IPS-18a (cell line): ENCODE measurements around the gene C4orf54.

ENCODE experiments used
- H3K27ac ChIP-seq: one replicate; pipeline ENCODE4 v1.5.1; 2013; ENCODE audit warnings: low read length
- H3K27me3 ChIP-seq: one replicate; pipeline ENCODE4 v1.6.1; 2013; ENCODE audit warnings: mild to moderate bottlenecking, low read length; ENCODE audit not compliant: control insufficient read depth, insufficient read depth
- H3K36me3 ChIP-seq: one replicate; pipeline ENCODE4 v1.6.1; 2013; ENCODE audit warnings: low read depth, low read length; ENCODE audit not compliant: control insufficient read depth
- H3K4me1 ChIP-seq: one replicate; pipeline ENCODE4 v1.6.1; 2013; ENCODE audit warnings: low read depth, low read length; ENCODE audit not compliant: control insufficient read depth
- H3K4me3 ChIP-seq: one replicate; pipeline ENCODE4 v1.5.1; 2013; ENCODE audit warnings: low read length
- H3K9ac ChIP-seq: one replicate; pipeline ENCODE4 v1.6.1; 2013; ENCODE audit warnings: mild to moderate bottlenecking, low read length, moderate library complexity
- H3K9me3 ChIP-seq: one replicate; pipeline ENCODE4 v1.6.1; 2013; ENCODE audit warnings: low read depth, low read length; ENCODE audit not compliant: control insufficient read depth

Gene C4orf54

DNA sequence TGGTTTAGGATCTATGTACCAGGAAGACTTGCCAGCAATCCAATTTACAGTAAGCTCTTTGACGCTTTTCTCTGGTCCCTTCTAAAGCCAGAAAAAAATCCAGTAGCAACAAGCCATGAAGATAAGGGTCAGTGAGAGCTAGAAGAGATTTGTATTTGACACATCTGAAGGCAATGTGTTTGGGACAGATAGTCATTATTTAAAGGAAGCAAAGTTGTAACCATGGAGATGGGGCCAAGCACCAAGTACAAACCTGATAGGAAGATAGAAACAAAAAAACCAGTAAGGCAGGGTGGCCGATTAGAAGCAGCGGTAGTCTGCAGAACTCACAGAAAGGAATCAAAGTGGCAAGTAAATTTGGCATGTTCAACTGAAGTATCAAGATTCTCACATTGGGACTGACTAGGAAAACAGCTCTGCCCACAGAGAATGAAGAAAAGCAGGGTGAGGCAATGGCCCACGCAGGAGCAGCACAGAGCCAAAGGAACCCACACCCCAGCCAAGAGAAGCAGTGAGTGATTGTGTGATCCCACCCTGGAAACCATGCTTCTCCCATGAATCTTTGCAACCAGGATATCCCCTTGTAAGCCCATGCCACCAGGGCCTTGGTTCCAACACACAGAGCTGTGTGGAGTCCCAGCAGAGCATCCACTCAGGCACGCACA, 12.9 kb upstream of the C4orf54 start:
- H3K4me1 ChIP-seq: no peaks in the 10 kb centered on the region
- no peak overlapping the region for H3K9ac ChIP-seq
- H3K9me3 ChIP-seq: peaks cover 12% of the 10 kb centered on the region
- no peak overlapping the region for H3K27ac ChIP-seq
- H3K27me3 ChIP-seq: no peaks in the 10 kb centered on the region
- no peak overlapping the region for H3K4me3 ChIP-seq
- H3K36me3 ChIP-seq: no peaks in the 10 kb centered on the region

- H3K36me3 ChIP-seq: no peaks in the 10 kb centered on the region
- H3K9me3 ChIP-seq: peaks cover 12% of the 10 kb centered on the region
- no peak overlapping the region for H3K9ac ChIP-seq
- no peak overlapping the region for H3K4me3 ChIP-seq
- no peaks in the 10 kb centered on the region for H3K4me1 ChIP-seq
- H3K27me3 ChIP-seq: no peaks in the 10 kb centered on the region
- no peak overlapping the region for H3K27ac ChIP-seq
These were observed 11.5 kb upstream of the C4orf54 start for GRCh38 chr4:99669084-99669483.

DNA sequence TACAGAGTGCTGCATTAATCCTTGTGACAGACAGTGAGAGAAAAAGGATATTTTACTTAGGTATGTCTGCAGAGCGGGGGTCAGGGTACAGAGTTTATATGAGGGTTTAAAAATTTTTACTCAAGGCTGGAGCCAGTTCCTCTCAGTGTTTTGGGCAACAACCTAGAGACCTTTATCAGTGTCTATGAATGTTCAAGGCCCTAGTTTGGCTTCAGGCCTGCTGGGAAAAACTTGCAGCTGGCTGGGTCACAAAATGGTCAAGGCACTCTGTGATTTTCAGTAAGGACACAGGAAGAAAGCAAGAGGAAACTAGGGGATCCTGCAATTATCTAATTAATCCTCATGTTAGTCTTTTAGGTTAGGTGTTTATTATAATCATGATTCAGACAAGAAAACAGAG, 10.8 kb upstream of the C4orf54 start:
- H3K4me1 ChIP-seq: no peaks in the 10 kb centered on the region
- no peaks in the 10 kb centered on the region for H3K36me3 ChIP-seq
- no peak overlapping the region for H3K27ac ChIP-seq
- H3K9ac ChIP-seq: no peak overlapping the region
- H3K27me3 ChIP-seq: no peaks in the 10 kb centered on the region
- peaks cover 11% of the 10 kb centered on the region for H3K9me3 ChIP-seq
- no peak overlapping the region for H3K4me3 ChIP-seq

DNA sequence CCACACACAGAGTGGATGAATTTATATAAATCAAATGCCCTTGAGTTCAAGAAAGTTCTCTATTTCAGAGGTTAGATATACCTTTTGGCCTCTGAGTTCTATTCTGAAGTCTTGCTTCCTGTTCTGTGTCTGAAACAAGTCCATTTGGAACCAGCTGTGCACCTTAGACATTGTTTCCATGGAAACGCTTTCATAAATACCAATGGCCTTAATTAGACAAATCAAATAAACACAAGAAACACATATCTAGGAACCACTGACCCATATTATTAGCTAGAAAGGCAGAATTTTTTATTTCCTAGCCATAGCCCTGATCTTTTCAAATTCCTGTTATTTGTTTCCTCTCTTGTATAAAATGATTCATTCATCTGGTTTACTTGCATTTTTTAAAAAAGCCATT, 8.4 kb upstream of the C4orf54 start:
- H3K36me3 ChIP-seq: no peaks in the 10 kb centered on the region
- no peak overlapping the region for H3K9ac ChIP-seq
- no peaks in the 10 kb centered on the region for H3K27me3 ChIP-seq
- H3K4me3 ChIP-seq: no peak overlapping the region
- H3K27ac ChIP-seq: no peak overlapping the region
- H3K9me3 ChIP-seq: no peaks in the 10 kb centered on the region
- no peaks in the 10 kb centered on the region for H3K4me1 ChIP-seq

- Histone ChIP-seq H3K4me1 (no peaks in the 10 kb centered on the region), H3K27ac (no peak overlapping the region), H3K27me3 (no peaks in the 10 kb centered on the region), H3K9ac (no peak overlapping the region), H3K4me3 (no peak overlapping the region), H3K9me3 (no peaks in the 10 kb centered on the region), H3K36me3 (no peaks in the 10 kb centered on the region)
These were observed 7.1 kb upstream of the C4orf54 start for GRCh38 chr4:99664716-99665115.

- no peak overlapping the region for H3K9ac ChIP-seq
- no peaks in the 10 kb centered on the region for H3K36me3 ChIP-seq
- no peak overlapping the region for H3K27ac ChIP-seq
- no peaks in the 10 kb centered on the region for H3K27me3 ChIP-seq
- no peaks in the 10 kb centered on the region for H3K9me3 ChIP-seq
- no peaks in the 10 kb centered on the region for H3K4me1 ChIP-seq
- no peak overlapping the region for H3K4me3 ChIP-seq
These were observed 4.3 kb upstream of the C4orf54 start for GRCh38 chr4:99661907-99662306.

GRCh38 chr4:99658666-99659065, 1.0 kb upstream of the C4orf54 start:
- Histone ChIP-seq H3K36me3 (no peaks in the 10 kb centered on the region), H3K9ac (no peak overlapping the region), H3K4me3 (no peak overlapping the region), H3K4me1 (no peaks in the 10 kb centered on the region), H3K9me3 (no peaks in the 10 kb centered on the region), H3K27ac (no peak overlapping the region), H3K27me3 (no peaks in the 10 kb centered on the region)

GRCh38 chr4:99655308-99656081, 2.1 kb downstream of the C4orf54 start:
- Histone ChIP-seq H3K4me1 (no peaks in the 10 kb centered on the region), H3K36me3 (no peaks in the 10 kb centered on the region), H3K27me3 (no peaks in the 10 kb centered on the region), H3K27ac (no peak overlapping the region), H3K9me3 (no peaks in the 10 kb centered on the region), H3K9ac (no peak overlapping the region), H3K4me3 (no peak overlapping the region)

DNA sequence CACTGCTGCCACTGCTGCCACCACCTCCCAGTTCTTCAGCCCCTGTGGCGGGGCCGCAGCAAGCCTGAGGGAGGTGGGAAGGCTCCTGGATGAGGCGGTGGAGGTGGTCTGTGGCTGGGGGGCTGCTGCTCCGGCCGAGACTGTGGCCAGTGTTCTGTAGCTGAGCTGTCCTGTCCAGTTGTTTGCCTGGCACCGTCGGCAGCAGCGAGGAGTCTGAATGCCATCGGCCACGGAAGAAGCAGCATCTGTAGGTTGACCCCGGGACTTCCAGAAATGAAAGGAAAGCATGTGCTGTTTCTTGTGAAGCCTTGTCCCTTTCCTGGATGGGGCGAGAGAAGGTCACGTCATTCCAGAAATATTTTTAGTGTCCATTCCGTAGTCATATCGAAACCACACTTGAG, 3.3 kb downstream of the C4orf54 start:
- H3K36me3 ChIP-seq: no peaks in the 10 kb centered on the region
- H3K4me1 ChIP-seq: no peaks in the 10 kb centered on the region
- H3K4me3 ChIP-seq: no peak overlapping the region
- no peaks in the 10 kb centered on the region for H3K9me3 ChIP-seq
- no peaks in the 10 kb centered on the region for H3K27me3 ChIP-seq
- H3K9ac ChIP-seq: no peak overlapping the region
- no peak overlapping the region for H3K27ac ChIP-seq

GRCh38 chr4:99653916-99654315, 3.7 kb downstream of the C4orf54 start:
- H3K4me1 ChIP-seq: no peaks in the 10 kb centered on the region
- no peak overlapping the region for H3K27ac ChIP-seq
- no peaks in the 10 kb centered on the region for H3K27me3 ChIP-seq
- no peaks in the 10 kb centered on the region for H3K36me3 ChIP-seq
- H3K4me3 ChIP-seq: no peak overlapping the region
- no peak overlapping the region for H3K9ac ChIP-seq
- no peaks in the 10 kb centered on the region for H3K9me3 ChIP-seq

DNA sequence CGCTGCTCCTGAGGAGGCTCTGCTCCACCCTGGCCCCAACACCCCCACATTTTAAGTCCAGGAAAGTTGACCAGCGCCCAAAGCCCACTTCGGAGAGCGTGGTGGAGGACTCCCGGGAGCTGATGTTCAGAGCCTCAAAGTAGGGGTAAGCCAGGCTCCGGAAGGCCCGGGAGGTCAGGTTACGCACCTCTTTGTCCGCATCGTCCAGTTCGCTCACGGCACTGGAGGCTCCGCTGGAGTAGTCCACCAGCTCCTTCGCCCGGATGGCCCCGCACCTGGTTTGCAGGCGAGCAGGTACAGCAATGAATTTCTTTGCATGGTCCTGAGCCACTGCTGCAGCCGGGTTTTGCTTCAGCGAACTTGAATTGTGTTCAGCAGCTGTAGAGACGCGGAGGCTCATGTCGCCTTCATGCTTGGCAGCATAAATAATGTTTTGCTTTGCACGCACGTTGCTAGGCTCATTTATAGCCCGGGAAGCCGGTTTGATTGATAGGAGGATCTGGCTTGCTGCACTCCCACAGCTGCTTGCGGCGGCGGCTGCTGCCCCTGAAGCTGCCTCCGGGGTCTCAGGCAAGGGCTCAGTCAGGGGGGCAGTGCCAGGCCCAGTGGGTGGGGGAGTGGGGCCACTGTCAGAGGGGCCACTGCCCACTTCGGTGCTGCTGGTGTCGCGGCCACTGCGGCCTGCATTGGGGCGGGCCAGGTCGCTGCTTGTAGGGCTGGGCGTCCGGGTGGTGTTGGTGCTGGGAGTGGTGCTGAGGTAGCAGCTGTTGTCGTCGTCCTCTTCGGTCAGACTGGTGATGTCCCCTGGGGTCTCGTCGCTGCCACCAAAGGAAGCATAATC, 4.8 kb downstream of the C4orf54 start:
- H3K27ac ChIP-seq: no peak overlapping the region
- H3K27me3 ChIP-seq: no peaks in the 10 kb centered on the region
- H3K9ac ChIP-seq: no peak overlapping the region
- no peaks in the 10 kb centered on the region for H3K4me1 ChIP-seq
- H3K4me3 ChIP-seq: no peak overlapping the region
- H3K36me3 ChIP-seq: no peaks in the 10 kb centered on the region
- no peaks in the 10 kb centered on the region for H3K9me3 ChIP-seq
